Brain microvascular endothelial cell (primary cell): ENCODE measurements around the gene KRT9.
"Not testable (repeated sequence)": the region's sequence is repeated elsewhere in the genome, so short reads cannot be mapped to it uniquely, and the experiment has no call there.

Experiments used
- DNase-seq: peaks from one replicate; pipeline ENCODE4 v3.0.0-alpha.2; 2020
- H3K27ac ChIP-seq: fragments of 250-450 bp; sonication (Bioruptor Pico); 2 replicates; pipeline ENCODE4 v1.5.1; 2020; ENCODE audit warnings: mild to moderate bottlenecking, moderate library complexity
- H3K27me3 ChIP-seq: fragments of 250-450 bp; sonication (Bioruptor Pico); replicated peaks from 2 replicates; pipeline ENCODE4 v1.5.1; 2020; ENCODE audit warnings: mild to moderate bottlenecking
- H3K36me3 ChIP-seq: fragments of 250-450 bp; sonication (Bioruptor Pico); replicated peaks from 2 replicates; pipeline ENCODE4 v1.5.1; 2020; ENCODE audit warnings: mild to moderate bottlenecking
- H3K4me3 ChIP-seq: 2 replicates; pipeline ENCODE4 v1.5.1; 2011; ENCODE audit warnings: low read depth, mild to moderate bottlenecking, control low read depth, low read length, moderate library complexity
- in situ Hi-C: cut with HindIII; loops from 2 replicates; pipeline ENCODE4 v1.10.0; 2017; ENCODE audit warnings: low sequenced_read_pairs, low pct_ligation_motif_present
- TF ChIP-seq, protein P1 (sequence below): IDR thresholded peaks from 2 replicates; pipeline ENCODE4 v1.5.1; 2011; ENCODE audit warnings: low read depth, mild to moderate bottlenecking, moderate library complexity, low read length, control low read depth, inconsistent platforms; ENCODE audit errors: missing control alignments

The KRT9 gene

DNA sequence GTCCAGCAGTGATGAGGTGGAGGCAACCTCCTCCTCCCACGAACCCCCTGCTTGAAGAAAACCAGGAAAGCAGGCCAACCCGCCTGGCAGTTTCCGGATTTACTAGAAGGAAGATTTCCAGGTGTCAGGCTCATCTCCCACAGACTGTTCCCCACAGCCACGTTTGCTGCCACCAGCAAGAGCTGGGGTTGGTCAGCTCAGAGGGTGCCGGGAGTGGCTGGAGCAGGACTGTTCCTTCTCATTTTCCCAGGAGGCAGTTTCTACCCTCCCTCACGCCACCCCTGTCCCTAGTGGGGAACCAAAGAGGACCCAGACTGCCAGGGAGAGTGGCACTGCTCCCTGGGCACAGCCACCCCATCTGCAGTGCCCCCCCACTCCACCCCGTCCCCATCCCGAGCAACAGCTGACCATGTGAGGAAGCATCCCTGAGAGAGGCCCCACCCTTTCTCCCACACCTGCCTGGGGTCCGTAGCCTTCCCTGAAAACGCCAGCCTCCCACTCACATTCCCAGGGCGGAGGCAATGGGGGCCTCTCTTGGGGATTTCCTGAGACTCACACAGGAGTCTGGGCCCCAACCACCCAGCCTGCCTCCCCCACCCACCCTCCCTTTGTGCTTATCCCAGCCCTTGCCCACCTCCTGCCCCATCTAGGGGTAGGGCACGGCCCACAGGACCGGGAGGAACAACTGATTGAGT is 46.6 kb upstream of the KRT9 start:
- in situ Hi-C loops: no loop called here
- no peaks in the 10 kb centered on the region for H3K27me3 ChIP-seq
- no peaks in the 10 kb centered on the region for H3K36me3 ChIP-seq
- DNase-seq: no peak
- TF ChIP-seq, protein P1, sequence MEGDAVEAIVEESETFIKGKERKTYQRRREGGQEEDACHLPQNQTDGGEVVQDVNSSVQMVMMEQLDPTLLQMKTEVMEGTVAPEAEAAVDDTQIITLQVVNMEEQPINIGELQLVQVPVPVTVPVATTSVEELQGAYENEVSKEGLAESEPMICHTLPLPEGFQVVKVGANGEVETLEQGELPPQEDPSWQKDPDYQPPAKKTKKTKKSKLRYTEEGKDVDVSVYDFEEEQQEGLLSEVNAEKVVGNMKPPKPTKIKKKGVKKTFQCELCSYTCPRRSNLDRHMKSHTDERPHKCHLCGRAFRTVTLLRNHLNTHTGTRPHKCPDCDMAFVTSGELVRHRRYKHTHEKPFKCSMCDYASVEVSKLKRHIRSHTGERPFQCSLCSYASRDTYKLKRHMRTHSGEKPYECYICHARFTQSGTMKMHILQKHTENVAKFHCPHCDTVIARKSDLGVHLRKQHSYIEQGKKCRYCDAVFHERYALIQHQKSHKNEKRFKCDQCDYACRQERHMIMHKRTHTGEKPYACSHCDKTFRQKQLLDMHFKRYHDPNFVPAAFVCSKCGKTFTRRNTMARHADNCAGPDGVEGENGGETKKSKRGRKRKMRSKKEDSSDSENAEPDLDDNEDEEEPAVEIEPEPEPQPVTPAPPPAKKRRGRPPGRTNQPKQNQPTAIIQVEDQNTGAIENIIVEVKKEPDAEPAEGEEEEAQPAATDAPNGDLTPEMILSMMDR: no peak
- no peak overlapping the region for H3K27ac ChIP-seq
- H3K4me3 ChIP-seq: no peak overlapping the region

DNA sequence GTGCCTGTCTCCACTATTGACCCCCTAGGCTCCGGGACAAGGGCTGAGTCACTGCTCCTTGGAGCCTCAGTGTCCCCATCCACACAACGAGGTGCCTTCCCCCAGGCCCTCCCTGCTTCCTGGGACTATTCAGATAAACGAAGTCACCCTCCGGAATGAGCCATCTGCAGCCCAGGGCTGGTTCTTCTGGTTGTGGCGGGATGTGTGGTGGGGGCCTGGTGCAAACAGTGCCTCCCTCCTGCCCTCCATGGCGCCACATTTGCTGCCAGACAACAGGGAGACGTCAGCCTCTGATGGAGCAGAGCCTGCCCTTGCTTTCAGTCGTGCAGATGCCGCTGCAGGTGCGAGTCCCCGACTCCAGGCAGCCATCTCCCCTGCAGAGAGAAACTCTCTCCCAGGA is 45.8 kb upstream of the KRT9 start:
- in situ Hi-C loops: no loop called here
- no peak overlapping the region for H3K27ac ChIP-seq
- TF ChIP-seq, protein P1: no peak
- DNase-seq: no peak
- H3K4me3 ChIP-seq: no peak overlapping the region
- H3K27me3 ChIP-seq: no peaks in the 10 kb centered on the region
- no peaks in the 10 kb centered on the region for H3K36me3 ChIP-seq

DNA sequence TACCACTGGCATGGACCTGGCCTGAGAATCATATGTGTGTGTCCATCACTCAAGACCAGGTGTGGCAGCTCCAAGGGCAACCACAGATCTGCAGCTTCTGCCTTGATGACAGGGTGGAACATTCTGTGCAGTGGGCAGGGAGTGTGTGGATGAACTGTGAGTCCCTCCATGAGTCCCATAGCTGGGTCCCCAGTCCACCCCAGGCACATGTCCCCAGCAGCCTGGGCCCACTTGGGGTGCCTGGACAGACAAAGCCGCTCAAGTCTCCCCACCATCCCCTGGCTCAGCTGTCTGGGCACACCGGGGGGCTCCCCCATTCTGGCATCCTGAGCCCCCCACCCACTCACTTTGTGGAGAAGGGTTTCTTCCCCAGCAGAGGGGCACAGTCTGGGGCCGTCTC is 45.3 kb upstream of the KRT9 start:
- no peak overlapping the region for H3K27ac ChIP-seq
- in situ Hi-C loops: no loop called here
- TF ChIP-seq, protein P1: no peak
- no peak overlapping the region for H3K4me3 ChIP-seq
- H3K36me3 ChIP-seq: no peaks in the 10 kb centered on the region
- no peaks in the 10 kb centered on the region for H3K27me3 ChIP-seq
- DNase-seq: no peak

DNA sequence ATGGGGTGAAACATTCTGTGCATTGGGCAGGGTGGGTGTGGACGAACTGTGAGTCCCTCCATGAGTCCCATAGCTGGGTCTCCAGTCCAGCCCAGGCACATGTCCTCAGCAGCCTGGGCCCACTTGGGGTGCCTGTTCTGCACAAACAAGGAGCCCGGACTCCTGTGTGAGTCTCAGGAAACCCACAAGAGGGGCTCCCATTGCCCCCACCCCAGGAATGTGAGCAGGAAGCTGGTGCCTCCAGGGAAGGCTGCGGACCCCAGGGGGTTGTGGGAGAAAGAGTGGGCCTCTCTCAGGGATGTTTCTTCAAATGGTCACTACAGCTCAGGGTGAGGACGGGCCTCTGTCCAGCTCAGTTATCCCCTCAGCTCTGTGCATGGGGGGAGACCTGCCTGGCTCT is 44.6 kb upstream of the KRT9 start:
- H3K27me3 ChIP-seq, DNase-seq, H3K36me3 ChIP-seq, H3K27ac ChIP-seq, H3K4me3 ChIP-seq, in situ Hi-C loops: not testable (repeated sequence)

DNA sequence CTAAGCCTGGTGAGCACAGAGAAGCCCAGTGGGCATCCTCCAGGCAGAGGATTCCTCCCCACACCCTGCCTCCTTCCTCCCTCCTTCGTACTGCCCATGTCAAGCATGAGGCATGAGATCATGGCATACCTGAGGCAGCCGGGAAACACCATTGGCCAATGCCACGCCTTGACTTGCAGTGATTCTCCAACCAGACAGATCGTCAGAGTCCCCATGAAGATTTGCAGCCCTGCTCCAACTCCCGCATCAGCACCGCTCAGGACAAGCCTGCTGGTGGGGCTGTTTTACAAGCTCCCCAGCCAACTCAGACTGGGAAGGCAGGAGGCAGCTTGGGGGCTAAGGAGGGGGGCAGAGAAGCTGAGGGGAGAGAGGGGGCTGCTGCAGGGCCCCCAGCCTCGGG is 43.6 kb upstream of the KRT9 start:
- no peaks in the 10 kb centered on the region for H3K36me3 ChIP-seq
- no peak overlapping the region for H3K4me3 ChIP-seq
- no peaks in the 10 kb centered on the region for H3K27me3 ChIP-seq
- DNase-seq: no peak
- in situ Hi-C loops: no loop called here
- TF ChIP-seq, protein P1: no peak
- no peak overlapping the region for H3K27ac ChIP-seq

DNA sequence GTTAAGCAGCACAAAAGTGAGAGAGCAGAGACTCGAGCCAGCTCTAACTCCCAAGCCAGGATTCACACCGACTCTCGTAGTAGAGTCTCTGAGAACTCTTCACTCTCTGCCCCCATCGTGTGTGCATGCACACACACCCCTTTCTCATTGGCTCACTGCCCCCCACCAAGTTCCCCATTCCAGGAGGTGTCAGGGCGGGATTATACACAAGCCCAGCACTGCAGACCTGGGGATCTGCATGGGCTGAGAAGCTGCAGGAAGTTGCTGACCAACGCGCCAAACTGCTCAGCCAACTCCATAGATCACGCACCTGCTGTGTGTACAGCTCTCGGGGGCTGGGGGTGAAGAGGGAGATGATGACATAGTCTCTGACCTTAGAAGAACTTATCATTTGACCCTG is 42.9 kb upstream of the KRT9 start:
- DNase-seq, H3K36me3 ChIP-seq, H3K4me3 ChIP-seq, H3K27me3 ChIP-seq, H3K27ac ChIP-seq, in situ Hi-C loops: not testable (repeated sequence)

DNA sequence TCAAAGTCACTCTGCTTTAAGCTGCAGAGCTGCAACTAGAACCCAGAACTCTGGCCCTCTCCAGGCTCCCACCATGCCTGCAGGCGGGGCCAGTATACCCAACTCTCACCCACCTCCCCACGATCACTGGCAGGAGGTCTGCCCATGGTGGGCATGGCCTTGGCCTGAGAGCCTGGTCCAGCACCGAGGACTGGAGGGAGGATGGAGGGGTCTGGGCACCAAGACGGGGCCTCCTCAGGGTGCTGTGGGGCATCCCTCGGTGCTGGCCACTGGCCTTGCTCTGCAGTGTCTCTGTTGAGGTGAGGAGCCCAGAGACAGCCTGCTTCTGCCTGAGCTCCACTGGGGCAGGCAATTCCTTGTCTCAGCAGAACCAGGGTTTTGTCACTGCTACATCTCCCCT is 42.2 kb upstream of the KRT9 start:
- H3K27me3 ChIP-seq: no peaks in the 10 kb centered on the region
- H3K36me3 ChIP-seq: no peaks in the 10 kb centered on the region
- in situ Hi-C loops: no loop called here
- no peak overlapping the region for H3K27ac ChIP-seq
- TF ChIP-seq, protein P1: no peak
- H3K4me3 ChIP-seq: no peak overlapping the region
- DNase-seq: no peak
